ENCODE results near the gene ADAMTS14.

The ADAMTS14 gene

DNA sequence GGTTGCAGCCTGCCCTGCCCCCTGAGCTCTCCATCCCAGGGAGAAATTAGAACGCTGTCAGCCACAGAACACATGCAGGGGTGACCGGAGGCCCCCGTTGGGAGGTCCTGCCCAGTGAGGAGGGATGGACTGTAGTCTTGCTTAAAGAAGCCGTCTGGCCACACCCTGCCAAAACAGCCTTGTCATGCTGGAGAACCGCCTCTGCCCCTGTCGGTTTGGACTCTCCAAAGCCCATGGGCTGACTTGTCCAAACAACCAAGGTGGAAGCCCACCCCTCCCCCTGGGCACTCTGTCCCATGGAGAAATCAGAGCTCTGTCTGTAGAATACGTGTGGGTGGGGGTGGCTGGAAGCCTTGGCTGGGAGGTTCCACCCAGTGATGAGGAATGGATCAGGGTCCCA lies 125.5 kb downstream of the ADAMTS14 start:
- FAIRE-seq: no peak

DNA sequence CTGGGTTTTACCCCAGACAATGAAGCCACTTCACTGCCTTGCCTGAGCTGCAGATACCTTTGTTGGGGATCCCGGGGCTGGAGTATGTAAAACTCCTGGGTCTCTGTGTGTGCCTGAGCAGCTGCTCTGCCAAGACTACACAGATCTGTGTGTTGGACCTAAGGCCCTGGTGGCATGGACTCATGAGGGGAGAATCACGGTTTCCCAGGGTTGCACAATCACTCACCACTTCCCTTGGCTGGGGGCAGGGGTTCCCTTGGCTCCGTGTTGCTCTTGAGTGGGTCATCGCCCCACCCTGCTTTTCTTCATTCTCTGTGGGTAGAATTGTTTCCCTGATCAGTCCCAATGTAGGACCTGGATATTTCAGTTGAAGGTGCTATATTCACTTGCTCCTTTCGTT lies 126.8 kb downstream of the ADAMTS14 start:
- FAIRE-seq: no peak

DNA sequence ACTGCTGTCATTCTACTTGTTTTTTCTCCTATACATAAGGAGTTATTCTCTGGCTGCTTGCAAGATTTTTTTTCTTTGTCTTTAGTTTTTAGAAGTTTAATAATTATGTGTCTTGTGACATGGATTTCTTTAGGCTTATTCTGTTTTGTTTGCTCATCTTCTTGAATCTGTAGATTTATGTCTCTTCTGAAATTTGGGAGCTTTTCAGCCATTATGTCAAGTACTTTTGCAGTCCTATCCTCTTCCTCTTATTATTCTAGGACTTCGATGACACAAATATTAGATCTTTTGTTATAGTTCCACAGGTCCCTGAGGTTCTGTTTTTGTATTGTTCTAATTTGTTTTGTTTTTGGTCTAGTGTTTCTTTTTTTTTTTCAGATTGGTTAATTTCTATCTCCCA lies 129.5 kb downstream of the ADAMTS14 start:
- no peak for FAIRE-seq

DNA sequence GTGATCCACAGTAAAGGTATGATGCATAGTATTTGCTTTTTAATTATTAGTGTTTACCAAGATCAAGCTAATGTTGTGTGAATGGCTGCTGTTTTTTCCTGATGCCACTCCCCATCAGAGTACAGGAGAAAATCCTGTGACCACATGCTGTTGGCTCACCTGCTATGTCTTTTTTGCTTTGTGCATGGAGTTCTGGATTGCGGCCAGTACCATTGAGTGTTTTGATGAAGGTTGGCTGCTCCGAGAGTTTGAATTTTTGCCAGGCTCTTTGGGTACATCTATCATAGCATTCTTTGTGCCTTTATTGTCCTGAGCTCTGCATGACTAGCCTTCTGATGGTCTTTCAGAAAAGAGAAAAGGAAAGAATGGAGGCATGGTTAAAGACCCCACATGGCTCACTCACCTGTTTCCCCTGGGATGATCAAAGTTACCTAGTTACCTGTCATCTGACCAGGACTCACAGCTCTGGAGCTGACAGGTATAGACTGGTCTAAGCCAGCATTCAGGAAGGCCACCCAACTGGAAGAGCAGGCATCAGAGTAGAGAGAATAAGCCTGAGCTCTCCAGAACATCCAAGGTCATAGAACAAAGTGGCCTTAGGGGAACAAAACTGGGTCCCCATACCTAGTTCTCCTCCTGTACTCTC lies 131.6 kb downstream of the ADAMTS14 start:
- FAIRE-seq: no peak

DNA sequence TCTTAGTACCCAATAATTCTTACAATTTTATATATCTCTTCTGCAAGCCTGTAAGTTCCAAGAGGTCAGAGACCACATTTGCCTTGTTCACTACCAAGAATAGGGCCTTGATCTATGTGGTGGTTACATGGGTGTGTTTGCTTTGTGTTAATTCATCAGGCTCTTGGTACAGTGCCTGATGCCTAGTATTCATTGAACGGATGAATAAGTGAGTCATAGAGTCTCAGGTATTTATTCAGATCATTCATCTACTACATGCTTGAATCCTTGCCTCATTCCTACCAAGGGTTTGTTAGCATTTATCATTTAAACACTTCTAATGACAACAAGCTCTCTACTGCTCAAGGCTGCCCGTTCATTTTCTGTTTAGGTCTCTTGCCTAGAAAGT lies 132.1 kb downstream of the ADAMTS14 start:
- FAIRE-seq: no peak

DNA sequence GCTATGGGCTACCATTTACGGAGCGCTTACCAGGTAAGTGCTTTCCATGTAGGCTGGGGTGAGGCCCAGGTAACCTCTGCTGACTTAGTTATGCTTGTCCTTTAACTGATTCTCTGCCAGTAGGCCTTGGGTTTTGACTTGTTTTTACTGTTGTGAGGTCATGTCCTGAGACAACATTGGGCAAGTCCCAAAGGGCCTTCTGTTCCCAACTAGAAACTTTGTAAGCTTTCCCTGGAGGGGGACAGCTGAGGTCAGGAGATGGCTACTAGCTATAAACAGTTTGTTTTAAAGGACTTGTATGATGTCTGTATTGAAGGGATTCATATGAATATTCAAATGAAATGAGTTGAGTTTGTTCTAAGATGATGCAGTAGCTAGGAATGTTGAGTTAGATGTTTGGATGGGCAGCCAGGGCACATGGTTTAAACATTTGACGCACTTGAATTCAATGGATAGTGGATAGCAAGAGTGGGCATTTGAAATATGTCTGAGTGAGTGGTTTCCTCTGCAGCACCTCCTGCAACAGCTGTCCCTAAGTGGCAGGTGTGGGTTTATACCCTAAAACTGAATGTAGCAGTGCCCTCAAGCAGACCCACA lies 133.4 kb downstream of the ADAMTS14 start:
- FAIRE-seq: no peak

DNA sequence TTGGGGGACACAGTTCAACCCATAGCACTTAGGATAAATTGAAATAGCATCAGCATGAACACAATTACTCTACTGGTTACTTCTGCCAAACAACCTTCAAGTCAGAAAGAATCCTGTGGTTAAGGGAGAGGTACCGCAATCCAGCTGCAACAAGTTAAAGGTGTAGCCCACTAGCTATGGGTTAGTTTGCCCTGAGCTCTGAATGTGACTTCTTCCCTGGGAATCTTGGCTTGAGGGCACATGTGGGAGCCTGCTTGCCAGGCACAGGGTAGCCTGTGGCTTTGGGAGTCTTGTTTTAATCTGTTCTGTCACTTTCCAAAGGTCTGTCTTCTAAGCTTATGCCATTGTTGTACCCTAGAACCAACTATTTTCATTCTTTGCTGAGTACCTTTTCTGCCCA lies 134.5 kb downstream of the ADAMTS14 start:
- no peak for FAIRE-seq

DNA sequence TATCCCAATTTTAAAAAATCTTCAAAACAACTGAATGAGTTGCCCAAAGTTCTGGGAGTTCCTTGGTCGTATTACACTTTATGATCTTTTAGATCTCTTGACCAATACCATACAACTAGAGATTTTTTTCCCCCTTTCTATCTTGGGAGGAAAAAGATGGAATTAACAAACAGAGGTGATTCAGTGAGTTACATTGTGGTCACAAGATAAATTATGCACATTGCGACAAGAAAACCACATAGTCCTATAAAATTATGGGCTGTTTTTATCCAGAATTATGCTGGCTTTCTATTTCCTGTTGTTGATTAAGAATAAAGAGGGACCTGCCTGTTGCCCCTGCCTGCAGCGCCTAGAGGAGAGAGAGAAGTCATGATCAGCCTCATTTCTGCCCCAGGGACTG lies 135.2 kb downstream of the ADAMTS14 start:
- FAIRE-seq: no peak

DNA sequence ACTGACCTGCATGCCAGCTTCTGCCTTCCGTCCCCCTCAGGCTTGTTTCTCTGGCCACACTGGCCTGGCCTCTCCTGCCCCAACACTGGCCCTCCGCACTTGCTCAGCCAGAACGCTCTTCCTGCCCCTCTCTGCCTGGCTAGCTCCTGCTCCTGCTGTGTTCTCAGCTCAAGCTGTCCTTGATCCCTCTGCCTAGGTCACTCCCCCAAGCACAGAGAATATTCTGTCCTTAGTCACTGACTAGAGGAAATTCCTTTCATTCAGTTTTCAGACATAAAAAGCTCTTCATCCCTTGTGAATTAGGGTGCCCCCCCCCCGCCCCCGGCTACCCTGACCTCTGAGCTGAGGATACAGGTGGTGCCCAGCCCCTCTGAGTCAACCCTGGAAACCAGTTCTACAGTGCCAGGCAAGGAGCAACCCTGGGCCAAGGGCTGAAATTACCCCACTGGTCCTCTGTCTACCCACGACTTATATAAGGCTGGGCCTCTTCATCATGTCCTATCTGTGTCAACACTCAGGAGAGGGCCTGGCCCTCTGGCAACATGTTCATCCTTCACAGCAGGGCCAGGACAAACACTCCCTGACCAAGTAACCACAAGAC lies 136.8 kb downstream of the ADAMTS14 start:
- FAIRE-seq: no peak

DNA sequence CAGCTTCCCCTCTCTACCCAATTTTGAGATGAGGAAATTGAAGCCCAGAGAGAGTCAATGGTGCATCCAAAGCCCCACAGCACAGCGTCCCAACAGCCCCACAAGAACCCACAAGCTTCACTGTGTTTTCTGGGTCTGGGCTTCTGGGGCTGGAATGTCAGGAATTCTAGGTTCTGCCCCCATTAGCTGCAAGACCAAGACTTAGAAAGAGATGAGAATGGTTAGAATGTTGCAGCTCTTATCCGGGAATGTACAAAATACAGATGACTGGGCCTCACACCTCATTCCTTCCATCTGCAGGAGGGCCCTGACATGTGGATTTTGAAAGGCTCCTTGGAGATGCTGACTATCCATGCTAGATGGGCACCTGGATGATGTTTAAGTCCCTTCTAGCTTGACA lies 137.4 kb downstream of the ADAMTS14 start:
- FAIRE-seq: no peak

DNA sequence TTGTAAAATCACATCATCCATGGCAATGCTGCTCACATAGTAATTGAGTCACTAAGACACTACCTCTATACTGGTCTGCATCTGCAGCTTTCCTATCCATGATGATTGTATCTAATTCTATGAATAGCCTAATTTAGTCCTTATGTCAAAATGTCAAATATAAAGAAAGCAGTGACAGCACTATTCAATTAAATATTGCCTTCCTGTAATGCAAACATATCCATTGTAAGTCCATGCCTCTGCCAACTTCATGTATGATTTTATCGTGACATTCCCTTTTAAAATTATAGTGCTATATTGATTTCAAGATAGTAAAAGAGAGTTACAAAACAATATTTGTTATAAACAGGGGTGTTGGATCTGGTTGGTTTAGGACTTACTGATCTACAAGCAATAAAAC lies 138.7 kb downstream of the ADAMTS14 start:
- no peak for FAIRE-seq

DNA sequence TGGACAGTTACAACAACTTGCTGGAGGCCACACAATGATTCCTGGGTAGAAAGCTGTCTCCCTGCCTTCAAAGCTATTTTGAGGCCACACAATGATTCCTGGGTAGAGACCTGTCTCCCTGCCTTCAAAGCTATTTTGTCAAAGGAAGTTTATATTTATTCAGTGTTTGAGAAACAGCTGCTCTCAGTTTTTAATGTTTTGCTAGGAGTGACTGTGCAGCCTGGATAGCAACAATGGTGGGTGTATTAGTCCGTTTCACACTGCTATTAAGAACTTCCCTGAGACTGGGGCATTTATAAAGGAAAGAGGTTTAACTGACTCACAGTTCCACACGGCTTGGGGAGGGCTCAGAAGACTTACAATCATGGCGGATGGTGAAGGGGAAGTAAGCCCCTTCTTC lies 139.6 kb downstream of the ADAMTS14 start:
- FAIRE-seq: no peak

Data from A204.1 (cell line).